Measurements from ENCODE around the gene USP17L13.
"Not testable (repeated sequence)": the region's sequence is repeated elsewhere in the genome, so short reads cannot be mapped to it uniquely, and the experiment has no call there.

USP17L13 gene

GRCh38 chr4:9224596-9224995 lies at the start of gene USP17L13:
Gene USP17L13 (plus strand): TSS chr4:9224896. CDS start chr4:9224896, 0 bp downstream.
- not testable (repeated sequence) for H3K79me2 ChIP-seq; H3K4me2 ChIP-seq (ENCODE audit: low read length); H2AFZ ChIP-seq; H3K27ac ChIP-seq; H3K36me3 ChIP-seq (ENCODE audit: control insufficient read depth, insufficient read depth, low read length); H3K9ac ChIP-seq; H3K4me3 ChIP-seq (ENCODE audit: low read depth, low read length); H3K27me3 ChIP-seq (ENCODE audit: control insufficient read depth, insufficient read depth, low read length); H3K9me3 ChIP-seq (ENCODE audit: control insufficient read depth, low read length); H3K4me1 ChIP-seq

GRCh38 chr4:9210357-9210756 lies 14.3 kb upstream of the USP17L13 start, which contains the start of gene USP17L10:
Gene USP17L10 (plus strand): TSS chr4:9210657. CDS start chr4:9210657, 0 bp downstream.
- not testable (repeated sequence) for H3K36me3 ChIP-seq (ENCODE audit: control insufficient read depth, insufficient read depth, low read length); H3K4me2 ChIP-seq (ENCODE audit: low read length); H2AFZ ChIP-seq; H3K9me3 ChIP-seq (ENCODE audit: control insufficient read depth, low read length); H3K4me3 ChIP-seq (ENCODE audit: low read depth, low read length); H3K9ac ChIP-seq; H3K4me1 ChIP-seq; H3K27ac ChIP-seq; H3K79me2 ChIP-seq; H3K27me3 ChIP-seq (ENCODE audit: control insufficient read depth, insufficient read depth, low read length)

GRCh38 chr4:9214701-9215100 lies 10.0 kb upstream of the USP17L13 start:
- H3K4me2 ChIP-seq (ENCODE audit: low read length); H3K27me3 ChIP-seq (ENCODE audit: control insufficient read depth, insufficient read depth, low read length); H3K79me2 ChIP-seq; H3K9ac ChIP-seq; H3K9me3 ChIP-seq (ENCODE audit: control insufficient read depth, low read length); H3K36me3 ChIP-seq (ENCODE audit: control insufficient read depth, insufficient read depth, low read length); H2AFZ ChIP-seq; H3K4me3 ChIP-seq (ENCODE audit: low read depth, low read length); H3K4me1 ChIP-seq; H3K27ac ChIP-seq: not testable (repeated sequence)

GRCh38 chr4:9215105-9215504 lies 9.6 kb upstream of the USP17L13 start, which contains the start of gene USP17L11:
Gene USP17L11 (plus strand): TSS chr4:9215405. CDS start chr4:9215405, 0 bp downstream.
- H3K4me1 ChIP-seq; H3K9me3 ChIP-seq (ENCODE audit: control insufficient read depth, low read length); H2AFZ ChIP-seq; H3K27ac ChIP-seq; H3K79me2 ChIP-seq; H3K9ac ChIP-seq; H3K4me2 ChIP-seq (ENCODE audit: low read length); H3K36me3 ChIP-seq (ENCODE audit: control insufficient read depth, insufficient read depth, low read length); H3K4me3 ChIP-seq (ENCODE audit: low read depth, low read length); H3K27me3 ChIP-seq (ENCODE audit: control insufficient read depth, insufficient read depth, low read length): not testable (repeated sequence)

GRCh38 chr4:9219852-9220251 lies 4.8 kb upstream of the USP17L13 start, which contains the start of gene USP17L12:
Gene USP17L12 (plus strand): TSS chr4:9220152. CDS start chr4:9220152, 0 bp downstream.
- H3K4me1 ChIP-seq; H3K27ac ChIP-seq; H3K79me2 ChIP-seq; H2AFZ ChIP-seq; H3K4me3 ChIP-seq (ENCODE audit: low read depth, low read length); H3K9ac ChIP-seq; H3K4me2 ChIP-seq (ENCODE audit: low read length); H3K27me3 ChIP-seq (ENCODE audit: control insufficient read depth, insufficient read depth, low read length); H3K9me3 ChIP-seq (ENCODE audit: control insufficient read depth, low read length); H3K36me3 ChIP-seq (ENCODE audit: control insufficient read depth, insufficient read depth, low read length): not testable (repeated sequence)

GRCh38 chr4:9230249-9230648 lies 5.6 kb downstream of the USP17L13 start:
- not testable (repeated sequence) for H3K4me1 ChIP-seq; H3K9ac ChIP-seq; H3K4me3 ChIP-seq (ENCODE audit: low read depth, low read length); H3K27ac ChIP-seq; H3K9me3 ChIP-seq (ENCODE audit: control insufficient read depth, low read length); H3K4me2 ChIP-seq (ENCODE audit: low read length); H3K36me3 ChIP-seq (ENCODE audit: control insufficient read depth, insufficient read depth, low read length); H3K27me3 ChIP-seq (ENCODE audit: control insufficient read depth, insufficient read depth, low read length); H2AFZ ChIP-seq; H3K79me2 ChIP-seq

GRCh38 chr4:9234085-9234484 lies 9.4 kb downstream of the USP17L13 start, which contains the start of gene USP17L15:
Gene USP17L15 (plus strand): TSS chr4:9234385. CDS start chr4:9234385, 0 bp downstream.
- not testable (repeated sequence) for H3K9ac ChIP-seq; H3K4me3 ChIP-seq (ENCODE audit: low read depth, low read length); H2AFZ ChIP-seq; H3K27ac ChIP-seq; H3K4me2 ChIP-seq (ENCODE audit: low read length); H3K27me3 ChIP-seq (ENCODE audit: control insufficient read depth, insufficient read depth, low read length); H3K36me3 ChIP-seq (ENCODE audit: control insufficient read depth, insufficient read depth, low read length); H3K4me1 ChIP-seq; H3K9me3 ChIP-seq (ENCODE audit: control insufficient read depth, low read length); H3K79me2 ChIP-seq

- H3K27ac ChIP-seq; H3K36me3 ChIP-seq (ENCODE audit: control insufficient read depth, insufficient read depth, low read length); H2AFZ ChIP-seq; H3K4me1 ChIP-seq; H3K79me2 ChIP-seq; H3K27me3 ChIP-seq (ENCODE audit: control insufficient read depth, insufficient read depth, low read length); H3K4me3 ChIP-seq (ENCODE audit: low read depth, low read length); H3K9me3 ChIP-seq (ENCODE audit: control insufficient read depth, low read length); H3K4me2 ChIP-seq (ENCODE audit: low read length); H3K9ac ChIP-seq: not testable (repeated sequence)
Measured at GRCh38 chr4:9238461-9238860, 13.8 kb downstream of the USP17L13 start.

- H3K36me3 ChIP-seq (ENCODE audit: control insufficient read depth, insufficient read depth, low read length); H3K9me3 ChIP-seq (ENCODE audit: control insufficient read depth, low read length); H3K27ac ChIP-seq; H3K27me3 ChIP-seq (ENCODE audit: control insufficient read depth, insufficient read depth, low read length); H3K4me1 ChIP-seq; H3K79me2 ChIP-seq; H3K4me2 ChIP-seq (ENCODE audit: low read length); H3K4me3 ChIP-seq (ENCODE audit: low read depth, low read length); H3K9ac ChIP-seq; H2AFZ ChIP-seq: not testable (repeated sequence)
Measured at GRCh38 chr4:9243579-9243978, 18.9 kb downstream of the USP17L13 start, which contains the start of gene USP17L17. Gene USP17L17 (plus strand): TSS chr4:9243879. CDS start chr4:9243879, 0 bp downstream.

GRCh38 chr4:9247953-9248680 lies 23.4 kb downstream of the USP17L13 start, which contains the start of gene USP17L18:
Gene USP17L18 (plus strand): TSS chr4:9248630. CDS start chr4:9248630, 0 bp downstream.
- H3K79me2 ChIP-seq; H3K27me3 ChIP-seq (ENCODE audit: control insufficient read depth, insufficient read depth, low read length); H3K9me3 ChIP-seq (ENCODE audit: control insufficient read depth, low read length); H3K9ac ChIP-seq; H3K4me3 ChIP-seq (ENCODE audit: low read depth, low read length); H3K4me2 ChIP-seq (ENCODE audit: low read length); H3K36me3 ChIP-seq (ENCODE audit: control insufficient read depth, insufficient read depth, low read length); H2AFZ ChIP-seq; H3K4me1 ChIP-seq; H3K27ac ChIP-seq: not testable (repeated sequence)

- not testable (repeated sequence) for H3K36me3 ChIP-seq (ENCODE audit: control insufficient read depth, insufficient read depth, low read length); H3K9me3 ChIP-seq (ENCODE audit: control insufficient read depth, low read length); H3K27me3 ChIP-seq (ENCODE audit: control insufficient read depth, insufficient read depth, low read length); H3K9ac ChIP-seq; H3K27ac ChIP-seq; H2AFZ ChIP-seq; H3K4me2 ChIP-seq (ENCODE audit: low read length); H3K4me3 ChIP-seq (ENCODE audit: low read depth, low read length); H3K4me1 ChIP-seq; H3K79me2 ChIP-seq
Measured at GRCh38 chr4:9253078-9253477, 28.4 kb downstream of the USP17L13 start, which contains the start of gene USP17L19. Gene USP17L19 (plus strand): TSS chr4:9253378. CDS start chr4:9253378, 0 bp downstream.

All from parathyroid adenoma (tissue), 2 donors.